ENCODE results near the gene PTPN7. TPM values are rescaled to one million over a fixed set of nuclear protein-coding genes. Genes with fewer than 3 reads are reported as not detected.

The PTPN7 gene
- polyA plus RNA-seq, 1 donor (not counting 4 experiments of a cell fraction or from before 2014, with no cell fraction given), result 0.10 TPM

DNA sequence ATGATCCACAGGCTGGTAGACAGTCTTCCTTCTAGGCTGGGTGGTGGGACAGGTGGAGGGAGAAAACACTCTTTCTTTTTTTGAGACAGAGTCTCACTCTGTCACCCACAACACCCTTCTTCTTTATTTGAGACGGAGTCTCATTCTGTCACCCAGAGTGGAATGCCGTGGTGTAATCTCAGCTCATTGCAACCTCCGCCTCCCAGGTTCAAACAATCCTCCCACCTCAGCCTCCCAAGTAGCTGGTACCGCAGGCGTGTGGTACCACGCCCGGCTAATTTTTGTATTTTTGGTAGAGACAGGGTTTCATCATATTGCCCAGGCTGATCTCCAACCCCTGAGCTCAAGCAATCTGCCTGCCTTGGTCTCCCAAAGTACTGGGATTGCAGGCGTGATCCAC is 34.8 kb downstream of the PTPN7 start:
- no peak for DNase-seq (ENCODE audit: low read depth, low spot score)
- Histone ChIP-seq H3K4me2 (ENCODE audit: control insufficient read depth, extremely low read depth, insufficient read depth, low read depth, low read length) (no peak overlapping the region), H3K9me3 (ENCODE audit: control insufficient read depth, low read depth, low read length) (no peaks in the 10 kb centered on the region), H4K20me1 (ENCODE audit: control insufficient read depth, extremely low read depth, insufficient read depth, low read length) (no peaks in the 10 kb centered on the region), H3K4me3 (ENCODE audit: control insufficient read depth in 2 of 3, extremely low read depth in 1 of 3, insufficient read depth in 2 of 3, low read depth in 1 of 3, low read length in 3 of 3) (no peak overlapping the region), H3K79me2 (ENCODE audit: control insufficient read depth, insufficient read depth, low read length) (no peaks in the 10 kb centered on the region), H3K36me3 (ENCODE audit: control insufficient read depth in 2 of 2, extremely low read depth in 1 of 2, insufficient read depth in 2 of 2, low read length in 2 of 2) (no peaks in the 10 kb centered on the region), H3K9ac (ENCODE audit: control insufficient read depth, extremely low read depth, insufficient read depth, low read length) (no peak overlapping the region), H3K27me3 (ENCODE audit: control insufficient read depth, extremely low read depth, insufficient read depth, low read length) (no peaks in the 10 kb centered on the region), H2AFZ (ENCODE audit: control insufficient read depth, low read length) (no peak overlapping the region), H3K27ac (ENCODE audit: control insufficient read depth, insufficient read depth, low read length) (no peak overlapping the region), H3K4me1 (ENCODE audit: control insufficient read depth, extremely low read depth, insufficient read depth, low read length) (no peaks in the 10 kb centered on the region), H3K9me1 (ENCODE audit: control insufficient read depth, extremely low read depth, insufficient read depth, low read length) (no peaks in the 10 kb centered on the region)
- no peak for TF ChIP-seq EZH2 (IDR thresholded peaks at IDR 0.05; ENCODE audit: low read length)
- TF ChIP-seq, protein P1, sequence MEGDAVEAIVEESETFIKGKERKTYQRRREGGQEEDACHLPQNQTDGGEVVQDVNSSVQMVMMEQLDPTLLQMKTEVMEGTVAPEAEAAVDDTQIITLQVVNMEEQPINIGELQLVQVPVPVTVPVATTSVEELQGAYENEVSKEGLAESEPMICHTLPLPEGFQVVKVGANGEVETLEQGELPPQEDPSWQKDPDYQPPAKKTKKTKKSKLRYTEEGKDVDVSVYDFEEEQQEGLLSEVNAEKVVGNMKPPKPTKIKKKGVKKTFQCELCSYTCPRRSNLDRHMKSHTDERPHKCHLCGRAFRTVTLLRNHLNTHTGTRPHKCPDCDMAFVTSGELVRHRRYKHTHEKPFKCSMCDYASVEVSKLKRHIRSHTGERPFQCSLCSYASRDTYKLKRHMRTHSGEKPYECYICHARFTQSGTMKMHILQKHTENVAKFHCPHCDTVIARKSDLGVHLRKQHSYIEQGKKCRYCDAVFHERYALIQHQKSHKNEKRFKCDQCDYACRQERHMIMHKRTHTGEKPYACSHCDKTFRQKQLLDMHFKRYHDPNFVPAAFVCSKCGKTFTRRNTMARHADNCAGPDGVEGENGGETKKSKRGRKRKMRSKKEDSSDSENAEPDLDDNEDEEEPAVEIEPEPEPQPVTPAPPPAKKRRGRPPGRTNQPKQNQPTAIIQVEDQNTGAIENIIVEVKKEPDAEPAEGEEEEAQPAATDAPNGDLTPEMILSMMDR (optimal IDR thresholded peaks at IDR 0.05 in 1 of 3, IDR thresholded peaks at IDR 0.05 in 1 of 3, conservative IDR thresholded peaks at IDR 0.05 in 1 of 3; ENCODE audit: extremely low read depth in 1 of 3, insufficient read depth in 2 of 3, low read length in 3 of 3), result no peak
- dilution Hi-C loops (cut with MboI; ENCODE audit: extremely low pct_ligation_motif_present, low sequenced_read_pairs), result no loop called here
- FAIRE-seq, result no peak

DNA sequence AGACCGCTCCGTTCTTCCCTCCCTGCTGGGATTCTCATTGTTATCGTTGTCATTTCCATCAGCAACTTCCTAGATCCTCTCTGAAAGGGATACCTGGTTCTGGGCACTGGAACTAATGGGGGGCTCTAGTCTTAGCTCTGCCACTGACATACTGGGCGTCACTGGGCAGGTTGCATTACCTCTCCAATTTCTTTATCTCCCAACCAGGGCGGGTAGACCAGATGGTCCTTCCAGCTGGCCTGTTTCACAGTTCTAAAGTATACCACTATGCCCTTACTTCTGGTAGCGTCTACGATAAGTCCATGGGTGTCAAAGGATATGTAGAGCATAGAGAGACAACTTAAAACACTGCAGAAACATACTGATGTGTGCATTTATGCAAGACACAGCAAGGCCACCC is 36.3 kb downstream of the PTPN7 start:
- Histone ChIP-seq H3K4me1 (ENCODE audit: control insufficient read depth, extremely low read depth, insufficient read depth, low read length) (no peaks in the 10 kb centered on the region), H4K20me1 (ENCODE audit: control insufficient read depth, extremely low read depth, insufficient read depth, low read length) (no peaks in the 10 kb centered on the region), H3K36me3 (ENCODE audit: control insufficient read depth in 2 of 2, extremely low read depth in 1 of 2, insufficient read depth in 2 of 2, low read length in 2 of 2) (no peaks in the 10 kb centered on the region), H3K4me2 (ENCODE audit: control insufficient read depth, extremely low read depth, insufficient read depth, low read depth, low read length) (no peak overlapping the region), H3K9me1 (ENCODE audit: control insufficient read depth, extremely low read depth, insufficient read depth, low read length) (no peaks in the 10 kb centered on the region), H3K27me3 (ENCODE audit: control insufficient read depth, extremely low read depth, insufficient read depth, low read length) (no peaks in the 10 kb centered on the region), H3K9ac (ENCODE audit: control insufficient read depth, extremely low read depth, insufficient read depth, low read length) (no peak overlapping the region), H3K27ac (ENCODE audit: control insufficient read depth, insufficient read depth, low read length) (no peak overlapping the region), H2AFZ (ENCODE audit: control insufficient read depth, low read length) (no peak overlapping the region), H3K79me2 (ENCODE audit: control insufficient read depth, insufficient read depth, low read length) (no peaks in the 10 kb centered on the region), H3K4me3 (ENCODE audit: control insufficient read depth in 2 of 3, extremely low read depth in 1 of 3, insufficient read depth in 2 of 3, low read depth in 1 of 3, low read length in 3 of 3) (no peak overlapping the region), H3K9me3 (ENCODE audit: control insufficient read depth, low read depth, low read length) (no peaks in the 10 kb centered on the region)
- dilution Hi-C loops (cut with MboI; ENCODE audit: extremely low pct_ligation_motif_present, low sequenced_read_pairs), result no loop called here
- FAIRE-seq (no peak), DNase-seq (ENCODE audit: low read depth, low spot score) (no peak)
- TF ChIP-seq EZH2 (IDR thresholded peaks at IDR 0.05; ENCODE audit: low read length), result no peak

DNA sequence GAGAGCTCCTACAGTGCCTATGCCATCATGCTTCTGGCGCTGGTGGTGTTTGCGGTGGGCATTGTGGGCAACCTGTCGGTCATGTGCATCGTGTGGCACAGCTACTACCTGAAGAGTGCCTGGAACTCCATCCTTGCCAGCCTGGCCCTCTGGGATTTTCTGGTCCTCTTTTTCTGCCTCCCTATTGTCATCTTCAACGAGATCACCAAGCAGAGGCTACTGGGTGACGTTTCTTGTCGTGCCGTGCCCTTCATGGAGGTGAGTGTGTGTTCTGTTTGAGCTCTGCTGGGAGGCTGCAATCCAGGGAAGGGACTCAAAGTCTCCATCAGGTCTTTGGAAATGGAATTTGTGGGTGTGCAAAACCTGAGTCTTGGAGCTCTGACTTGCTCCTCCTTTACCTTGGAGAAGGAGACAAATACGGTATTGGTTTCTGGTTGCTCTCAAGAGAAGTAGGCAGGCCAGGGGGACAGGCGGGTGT is 37.0 kb downstream of the PTPN7 start:
- Histone ChIP-seq H3K4me2 (ENCODE audit: control insufficient read depth, extremely low read depth, insufficient read depth, low read depth, low read length) (no peak overlapping the region), H3K9me3 (ENCODE audit: control insufficient read depth, low read depth, low read length) (no peaks in the 10 kb centered on the region), H4K20me1 (ENCODE audit: control insufficient read depth, extremely low read depth, insufficient read depth, low read length) (no peaks in the 10 kb centered on the region), H3K27me3 (ENCODE audit: control insufficient read depth, extremely low read depth, insufficient read depth, low read length) (no peaks in the 10 kb centered on the region), H3K4me3 (ENCODE audit: control insufficient read depth in 2 of 3, extremely low read depth in 1 of 3, insufficient read depth in 2 of 3, low read depth in 1 of 3, low read length in 3 of 3) (no peak overlapping the region), H2AFZ (ENCODE audit: control insufficient read depth, low read length) (no peak overlapping the region), H3K9me1 (ENCODE audit: control insufficient read depth, extremely low read depth, insufficient read depth, low read length) (no peaks in the 10 kb centered on the region), H3K79me2 (ENCODE audit: control insufficient read depth, insufficient read depth, low read length) (no peaks in the 10 kb centered on the region), H3K4me1 (ENCODE audit: control insufficient read depth, extremely low read depth, insufficient read depth, low read length) (no peaks in the 10 kb centered on the region), H3K9ac (ENCODE audit: control insufficient read depth, extremely low read depth, insufficient read depth, low read length) (no peak overlapping the region), H3K27ac (ENCODE audit: control insufficient read depth, insufficient read depth, low read length) (no peak overlapping the region), H3K36me3 (ENCODE audit: control insufficient read depth in 2 of 2, extremely low read depth in 1 of 2, insufficient read depth in 2 of 2, low read length in 2 of 2) (no peaks in the 10 kb centered on the region)
- DNase-seq (ENCODE audit: low read depth, low spot score) (no peak), FAIRE-seq (no peak)
- dilution Hi-C loops (cut with MboI; ENCODE audit: extremely low pct_ligation_motif_present, low sequenced_read_pairs), result no loop called here
- TF ChIP-seq EZH2 (IDR thresholded peaks at IDR 0.05; ENCODE audit: low read length), result no peak
- TF ChIP-seq, protein P1 (optimal IDR thresholded peaks at IDR 0.05 in 1 of 3, IDR thresholded peaks at IDR 0.05 in 1 of 3, conservative IDR thresholded peaks at IDR 0.05 in 1 of 3; ENCODE audit: extremely low read depth in 1 of 3, insufficient read depth in 2 of 3, low read length in 3 of 3), result no peak
